ENCODE measurements around the gene E2F1. TPM values are rescaled to one million over a fixed set of nuclear protein-coding genes. Genes with fewer than 3 reads are reported as not detected.

Gene E2F1
- total and polyA plus RNA-seq, 2 donors (not counting 1 experiment from before 2014, with no cell fraction given): 2.4 to 2.7 TPM

GRCh38 chr20:33667676-33668465, 18.3 kb downstream of the E2F1 start:
- H3K27ac Mint-ChIP-seq: peak overlapping the region; percentile 81
- 7% methylated on average over 46 of the region's 47 CpGs for WGBS (ENCODE audit: insufficient coverage)
- TF ChIP-seq, protein P1, sequence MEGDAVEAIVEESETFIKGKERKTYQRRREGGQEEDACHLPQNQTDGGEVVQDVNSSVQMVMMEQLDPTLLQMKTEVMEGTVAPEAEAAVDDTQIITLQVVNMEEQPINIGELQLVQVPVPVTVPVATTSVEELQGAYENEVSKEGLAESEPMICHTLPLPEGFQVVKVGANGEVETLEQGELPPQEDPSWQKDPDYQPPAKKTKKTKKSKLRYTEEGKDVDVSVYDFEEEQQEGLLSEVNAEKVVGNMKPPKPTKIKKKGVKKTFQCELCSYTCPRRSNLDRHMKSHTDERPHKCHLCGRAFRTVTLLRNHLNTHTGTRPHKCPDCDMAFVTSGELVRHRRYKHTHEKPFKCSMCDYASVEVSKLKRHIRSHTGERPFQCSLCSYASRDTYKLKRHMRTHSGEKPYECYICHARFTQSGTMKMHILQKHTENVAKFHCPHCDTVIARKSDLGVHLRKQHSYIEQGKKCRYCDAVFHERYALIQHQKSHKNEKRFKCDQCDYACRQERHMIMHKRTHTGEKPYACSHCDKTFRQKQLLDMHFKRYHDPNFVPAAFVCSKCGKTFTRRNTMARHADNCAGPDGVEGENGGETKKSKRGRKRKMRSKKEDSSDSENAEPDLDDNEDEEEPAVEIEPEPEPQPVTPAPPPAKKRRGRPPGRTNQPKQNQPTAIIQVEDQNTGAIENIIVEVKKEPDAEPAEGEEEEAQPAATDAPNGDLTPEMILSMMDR (IDR thresholded peaks at IDR 0.05): peak; percentile 84
- no peak for TF ChIP-seq EZH2 (IDR thresholded peaks at IDR 0.05; ENCODE audit: borderline replicate concordance, insufficient read depth, low read depth, low read length, poor library complexity, severe bottlenecking)
- ATAC-seq (ENCODE audit: low read depth): peak; percentile 48
- Histone ChIP-seq H3K36me3 (replicated peaks in 1 of 2; ENCODE audit: control extremely low read depth in 1 of 2, control insufficient read depth in 1 of 2, extremely low read depth in 1 of 2, insufficient read depth in 2 of 2, low read length in 1 of 2) (no peaks in the 10 kb centered on the region), H2AFZ (ENCODE audit: insufficient read depth, low read depth, low read length, poor library complexity, severe bottlenecking) (peak overlapping the region; percentile 82), H4K20me1 (ENCODE audit: control insufficient read depth, insufficient read depth, low read length, poor library complexity, severe bottlenecking) (no peaks in the 10 kb centered on the region), H3K79me2 (ENCODE audit: control insufficient read depth, insufficient read depth, low read length) (peaks cover 3% of the 10 kb centered on the region), H3K9ac (ENCODE audit: low read length) (peak overlapping the region; percentile 67), H3K4me3 (ENCODE audit: control extremely low read depth in 1 of 5, extremely low read depth in 1 of 5, insufficient read depth in 1 of 5, low read depth in 2 of 5, low read length in 4 of 5) (peak overlapping the region; percentile 26 to 79 (median 68)), H3K27ac (ENCODE audit: low read length in 2 of 2) (peak overlapping the region in 1 of 2 donors; percentile 55), H3K27me3 (replicated peaks in 1 of 4; ENCODE audit: control extremely low read depth in 1 of 4, control insufficient read depth in 3 of 4, insufficient read depth in 4 of 4, low read length in 3 of 4) (no peaks in the 10 kb centered on the region), H3K9me3 (ENCODE audit: control extremely low read depth in 1 of 3, control insufficient read depth in 2 of 3, insufficient read depth in 1 of 3, low read length in 2 of 3) (no peaks in the 10 kb centered on the region), H3K4me2 (replicated peaks; ENCODE audit: low read depth, low read length, poor library complexity, severe bottlenecking) (peak overlapping the region; percentile 98), H3K4me1 (ENCODE audit: control insufficient read depth in 2 of 2, insufficient read depth in 2 of 2, low read length in 2 of 2) (peaks cover 16 to 40% of the 10 kb centered on the region in 2 donors)
- POLR2A ChIA-PET: interaction anchor here (0.6 to 2.4 kb wide), 8 partner anchors 12 to 224 kb away, joined by 3 to 12 read pairs (median 6); partner anchors contain the start of genes CBFA2T2, PXMP4, SNTA1 and ZNF341
- DNase-seq: peak; percentile 86
- CTCF ChIA-PET: interaction anchor here (0.6 to 6.1 kb wide), 50 partner anchors 7 to 402 kb away, joined by 3 to 61 read pairs (median 5); partner anchors contain the start of genes CBFA2T2, CDK5RAP1, PXMP4 and SNTA1
- H3K4me1 Mint-ChIP-seq: peaks cover 34% of the 10 kb centered on the region
- intact Hi-C loops (cut with micrococcal nuclease): loop anchor here (1.0 to 5.0 kb wide), 7 partner anchors 64 to 399 kb away; partner anchors contain the start of genes CDK5RAP1 and RALY
- no peaks in the 10 kb centered on the region for H3K9me3 Mint-ChIP-seq (ENCODE audit: insufficient read depth)
- H3K27me3 Mint-ChIP-seq: no peaks in the 10 kb centered on the region
- H3K4me3 Mint-ChIP-seq: peak overlapping the region; percentile 98

All from B cell (primary cell).